Progenitor cell of endocrine pancreas (in vitro differentiated cells): ENCODE measurements around the gene MTMR10. TPM values are rescaled to one million over a fixed set of nuclear protein-coding genes. Genes with fewer than 3 reads are reported as not detected.
A peak's percentile ranks its signal among the peaks of the same experiment; 100 is the strongest.

Source experiments
- DNase-seq: peaks from one replicate; pipeline ENCODE4 v3.0.0; 2021; ENCODE audit warnings: low spot score; ENCODE audit not compliant: unreplicated experiment
- H3K27ac Mint-ChIP-seq: 2 replicates; pipeline ENCODE4 v1.8.0; 2021; ENCODE audit warnings: mild to moderate bottlenecking, moderate library complexity, mixed read lengths
- H3K27me3 Mint-ChIP-seq: 2 replicates; pipeline ENCODE4 v1.8.0; 2021; ENCODE audit warnings: mixed read lengths
- H3K36me3 Mint-ChIP-seq: 2 replicates; pipeline ENCODE4 v1.8.0; 2022; ENCODE audit warnings: mixed read lengths; ENCODE audit not compliant: insufficient read depth
- H3K4me1 Mint-ChIP-seq: 2 replicates; pipeline ENCODE4 v1.8.0; 2021; ENCODE audit warnings: low read depth, mixed read lengths
- H3K4me3 Mint-ChIP-seq: 2 replicates; pipeline ENCODE4 v1.8.0; 2021; ENCODE audit warnings: low read depth, mild to moderate bottlenecking, moderate library complexity, mixed read lengths
- H3K9me3 Mint-ChIP-seq: 2 replicates; pipeline ENCODE4 v1.8.0; 2021; ENCODE audit warnings: low read depth, mixed read lengths
- CTCF ChIP-seq: fragments of 200-600 bp; sonication (generic); IDR thresholded peaks from one replicate; pipeline ENCODE4 v1.5.0; 2021; ENCODE audit warnings: antibody characterized with exemption, mild to moderate bottlenecking; ENCODE audit not compliant: unreplicated experiment
- total RNA-seq: library from RNA; stranded (reverse); gene quantifications from 2 replicates; pipeline ENCODE4 v1.2.1, GENCODE V29; 2021

The MTMR10 gene
- total RNA-seq, 1 donor from 2014 or later, result 21.1 TPM

- Mint-ChIP-seq H3K4me3 (no peak overlapping the region), H3K27ac (peak overlapping the region; percentile 54), H3K4me1 (no peaks in the 10 kb centered on the region), H3K36me3 (peaks cover 60% of the 10 kb centered on the region), H3K27me3 (no peaks in the 10 kb centered on the region), H3K9me3 (peaks cover 4% of the 10 kb centered on the region)
- no peak for DNase-seq
- no peak for TF ChIP-seq CTCF
Observed at GRCh38 chr15:30953731-30954378, 37.6 kb downstream of the MTMR10 start.

- Mint-ChIP-seq H3K4me1 (no peaks in the 10 kb centered on the region), H3K4me3 (no peak overlapping the region), H3K27ac (no peak overlapping the region), H3K36me3 (peaks cover 63% of the 10 kb centered on the region), H3K9me3 (peaks cover 5% of the 10 kb centered on the region), H3K27me3 (no peaks in the 10 kb centered on the region)
- TF ChIP-seq CTCF, result no peak
- DNase-seq, result no peak
Observed at GRCh38 chr15:30953183-30953582, 38.2 kb downstream of the MTMR10 start.

GRCh38 chr15:30943654-30944335, 47.6 kb downstream of the MTMR10 start:
- no peak overlapping the region for H3K4me3 Mint-ChIP-seq
- H3K27ac Mint-ChIP-seq, result no peak overlapping the region
- no peak for TF ChIP-seq CTCF
- H3K27me3 Mint-ChIP-seq, result no peaks in the 10 kb centered on the region
- DNase-seq, result no peak
- no peaks in the 10 kb centered on the region for H3K9me3 Mint-ChIP-seq
- no peaks in the 10 kb centered on the region for H3K4me1 Mint-ChIP-seq
- peaks cover 29% of the 10 kb centered on the region for H3K36me3 Mint-ChIP-seq

GRCh38 chr15:30941520-30941919, 49.9 kb downstream of the MTMR10 start:
- Mint-ChIP-seq H3K4me3 (no peak overlapping the region), H3K4me1 (no peaks in the 10 kb centered on the region), H3K9me3 (no peaks in the 10 kb centered on the region), H3K27ac (peak overlapping the region; percentile 47), H3K27me3 (no peaks in the 10 kb centered on the region), H3K36me3 (peaks cover 31% of the 10 kb centered on the region)
- no peak for TF ChIP-seq CTCF
- no peak for DNase-seq

- no peak for TF ChIP-seq CTCF
- Mint-ChIP-seq H3K27ac (no peak overlapping the region), H3K27me3 (no peaks in the 10 kb centered on the region), H3K36me3 (peaks cover 29% of the 10 kb centered on the region), H3K4me3 (no peak overlapping the region), H3K9me3 (no peaks in the 10 kb centered on the region), H3K4me1 (no peaks in the 10 kb centered on the region)
- no peak for DNase-seq
Observed at GRCh38 chr15:30940359-30940758, 51.1 kb downstream of the MTMR10 start.
